Ovary (tissue), 9 donors: ENCODE data around the gene SLC39A11. TPM values are rescaled to one million over a fixed set of nuclear protein-coding genes. Genes with fewer than 3 reads are reported as not detected.
"Not testable (repeated sequence)": the region's sequence is repeated elsewhere in the genome, so short reads cannot be mapped to it uniquely, and the experiment has no call there.

Source experiments
- DNase-seq, 5 donors: peaks; one replicate each; pipeline ENCODE4 v3.0.0-alpha.2; 2019 to 2020
- H3K27ac ChIP-seq, 2 donors: fragments of 200-600 bp; one replicate each; pipeline versions ENCODE4 v1.5.1 to v1.8.0; 2019 to 2022
- H3K27me3 ChIP-seq: fragments of 200-600 bp; one replicate; pipeline ENCODE4 v1.8.0; 2022
- H3K36me3 ChIP-seq: fragments of 200-600 bp; sonication (generic); one replicate; pipeline ENCODE4 v1.5.1; 2019
- H3K4me1 ChIP-seq: one replicate; pipeline ENCODE4 v1.8.1; 2013; ENCODE audit warnings: mild to moderate bottlenecking, moderate library complexity; ENCODE audit not compliant: insufficient read depth
- H3K4me3 ChIP-seq: fragments of 200-600 bp; sonication (generic); one replicate; pipeline ENCODE4 v1.5.1; 2017
- H3K9me3 ChIP-seq, 2 donors: fragments of 200-600 bp in 1 of 2; sonication (generic) in 1 of 2; one replicate each; pipeline versions ENCODE4 v1.5.1 to v1.8.1; 2013 to 2019; ENCODE audit warnings: mild to moderate bottlenecking in 1 of 2, moderate library complexity in 1 of 2
- CTCF ChIP-seq, 3 donors: fragments of 450-650 bp in 2 of 3; fragments of 200-600 bp in 1 of 3; IDR thresholded peaks; one replicate each; pipeline versions ENCODE4 v1.5.1 to v1.8.0; 2016 to 2022; ENCODE audit warnings: antibody characterized with exemption in 3 of 3, mild to moderate bottlenecking in 1 of 3
- EP300 ChIP-seq: sonication (generic); formaldehyde crosslinking; IDR thresholded peaks from one replicate; pipeline ENCODE4 v1.6.1; 2017; ENCODE audit warnings: antibody characterized with exemption
- POLR2A ChIP-seq: fragments of 450-650 bp; IDR thresholded peaks from one replicate; pipeline ENCODE4 v1.6.1; 2017; ENCODE audit warnings: antibody characterized with exemption, mild to moderate bottlenecking, moderate library complexity
- WGBS, 3 donors: extraction: QIAGEN DNeasy Blood & Tissue Kit in 1 of 3; methylation state at CpG; one replicate each; pipeline versions ENCODE4 v1.1.5 to v1.1.7; 2013 to 2017; 5-methylcytosine and 5-hydroxymethylcytosine counted together
- intact Hi-C, 4 donors: fragments of 100-400 bp; cut with DNase I; formaldehyde crosslinking; loops; one replicate each; pipeline versions ENCODE4 v1.11.0 to v1.15.1; 2022 to 2023
- polyA plus RNA-seq, 2 donors: library from polyadenylated mRNA; stranded (reverse); fragments of 200-250 nt in 1 of 2; fragments of 350-450 nt in 1 of 2; fragmentation: Illumina TruSeq in 1 of 2; extraction: RNeasy Lipid Tissue Mini Kit (QIAGEN cat#74804) in 1 of 2; gene quantifications; one replicate each; pipeline ENCODE4 v1.2.3, GENCODE V29; 2013 to 2014
- total RNA-seq, 7 donors: library from RNA; depleted of rRNA in 2 of 7; stranded (reverse); fragments of >200 nt in 2 of 7; fragmentation: NEBNext Ultra II Directional in 3 of 7; extraction: Animal tissue kit (Norgen Biotek cat#: 25700) in 3 of 7; gene quantifications; one replicate each; pipeline versions ENCODE4 v1.1.0 to v1.2.4, GENCODE V29; 2016 to 2023
- donor health status: DM: no; HTN: no; CAD: no; lungs with moderate emphysema.
- donor health status: DM: no; HTN: no; CAD: no.
- donor health status: Bipolar disorder and iron deficiency.
- donor health status: DM: yes; HTN: yes; CAD: no.
- donor health status: DM: no; HTN: no; CAD: no.
- donor health status: DM: yes; HTN: yes; CAD: no.

Gene SLC39A11
- total and polyA plus RNA-seq, 9 donors, result 4.0 to 21.2 (median 10.1) TPM

- no peaks in the 10 kb centered on the region for H3K9me3 ChIP-seq
- no peaks in the 10 kb centered on the region for H3K27me3 ChIP-seq
- intact Hi-C loops, result no loop called here
- H3K4me1 ChIP-seq, result no peaks in the 10 kb centered on the region
- WGBS, 3 donors, result 68 to 72% (median 72%) methylated on average over 12 of the region's 12 CpGs
- H3K4me3 ChIP-seq, result no peak overlapping the region
- no peaks in the 10 kb centered on the region for H3K36me3 ChIP-seq
- H3K27ac ChIP-seq, result no peak overlapping the region
- TF ChIP-seq EP300 (no peak), CTCF (IDR thresholded peaks at IDR 0.05) (no peak), POLR2A (no peak)
- DNase-seq, result no peak
Measured at GRCh38 chr17:73132085-73132492, 39.6 kb upstream of the SLC39A11 start.

- intact Hi-C loops, H3K27me3 ChIP-seq, H3K9me3 ChIP-seq, H3K4me3 ChIP-seq, H3K27ac ChIP-seq, DNase-seq, H3K4me1 ChIP-seq, H3K36me3 ChIP-seq: not testable (repeated sequence)
- 88 to 91% (median 90%) methylated on average over 6 of the region's 6 CpGs for WGBS, 3 donors
Measured at GRCh38 chr17:73131439-73131838, 39.0 kb upstream of the SLC39A11 start.

- Histone ChIP-seq H3K9me3 (no peaks in the 10 kb centered on the region), H3K27me3 (no peaks in the 10 kb centered on the region), H3K27ac (no peak overlapping the region), H3K4me3 (no peak overlapping the region), H3K36me3 (no peaks in the 10 kb centered on the region), H3K4me1 (no peaks in the 10 kb centered on the region)
- no peak for TF ChIP-seq CTCF (IDR thresholded peaks at IDR 0.05)
- TF ChIP-seq POLR2A, result no peak
- TF ChIP-seq EP300, result no peak
- 71 to 81% (median 77%) methylated on average over 3 of the region's 3 CpGs for WGBS, 3 donors
- DNase-seq, result no peak
- intact Hi-C loops, result no loop called here
Measured at GRCh38 chr17:73130977-73131376, 38.5 kb upstream of the SLC39A11 start.

- no peaks in the 10 kb centered on the region for H3K27me3 ChIP-seq
- TF ChIP-seq CTCF (IDR thresholded peaks at IDR 0.05) (no peak), POLR2A (no peak), EP300 (no peak)
- no peak overlapping the region for H3K27ac ChIP-seq
- no peaks in the 10 kb centered on the region for H3K36me3 ChIP-seq
- no peak for DNase-seq
- H3K4me1 ChIP-seq, result no peaks in the 10 kb centered on the region
- H3K9me3 ChIP-seq, result no peaks in the 10 kb centered on the region
- WGBS, 3 donors, result 55 to 74% (median 70%) methylated on average over 3 of the region's 3 CpGs
- H3K4me3 ChIP-seq, result no peak overlapping the region
- intact Hi-C loops, result no loop called here
Measured at GRCh38 chr17:73128496-73128895, 36.0 kb upstream of the SLC39A11 start.

GRCh38 chr17:73126716-73127473, 34.4 kb upstream of the SLC39A11 start:
- no peak for TF ChIP-seq POLR2A
- no peak for TF ChIP-seq EP300
- TF ChIP-seq CTCF (IDR thresholded peaks at IDR 0.05), result no peak
- Histone ChIP-seq H3K27me3 (no peaks in the 10 kb centered on the region), H3K36me3 (no peaks in the 10 kb centered on the region), H3K9me3 (no peaks in the 10 kb centered on the region), H3K4me1 (no peaks in the 10 kb centered on the region), H3K27ac (no peak overlapping the region), H3K4me3 (no peak overlapping the region)
- 67 to 76% (median 72%) methylated on average over 8 of the region's 8 CpGs for WGBS, 3 donors
- intact Hi-C loops, result no loop called here
- DNase-seq, result no peak
